ENCODE measurements around the gene CDHR1. TPM values are rescaled to one million over a fixed set of nuclear protein-coding genes. Genes with fewer than 3 reads are reported as not detected.

Gene CDHR1
- total and polyA plus RNA-seq, 3 donors from 2014 or later = 0.19 to 0.67 (median 0.39) TPM

- Histone ChIP-seq H3K27ac (no peak overlapping the region), H3K36me3 (ENCODE audit: low read depth, missing control alignments) (no peaks in the 10 kb centered on the region), H3K9me3 (no peaks in the 10 kb centered on the region), H3K4me1 (no peaks in the 10 kb centered on the region), H3K4me3 (no peak overlapping the region), H3K27me3 (no peaks in the 10 kb centered on the region)
- peak in 2 of 3 experiments; percentile 19 to 32 for TF ChIP-seq CTCF (IDR thresholded peaks at IDR 0.05)
- TF ChIP-seq POLR2A (IDR thresholded peaks at IDR 0.05) = no peak
- intact Hi-C loops (cut with DNase I; ENCODE audit: low total_unique reads) = loop anchor here (5.0 kb wide), 2 partner anchors 35 to 270 kb away; no protein-coding TSS in a partner anchor
- DNase-seq = peak; percentile 60
- 52 to 57% methylated on average over 7 of the region's 7 CpGs for WGBS, 2 donors
Observed at GRCh38 chr10:84267503-84268126, 73.3 kb downstream of the CDHR1 start.

GRCh38 chr10:84269162-84269561 is 74.8 kb downstream of the CDHR1 start:
- H3K9me3 ChIP-seq = no peaks in the 10 kb centered on the region
- no peak for DNase-seq
- no peaks in the 10 kb centered on the region for H3K27me3 ChIP-seq
- TF ChIP-seq CTCF (IDR thresholded peaks at IDR 0.05) (no peak), POLR2A (IDR thresholded peaks at IDR 0.05) (no peak)
- H3K27ac ChIP-seq = no peak overlapping the region
- 85 to 88% methylated on average over 1 of the region's 1 CpG for WGBS, 2 donors
- no peak overlapping the region for H3K4me3 ChIP-seq
- H3K4me1 ChIP-seq = no peaks in the 10 kb centered on the region
- intact Hi-C loops (cut with DNase I; ENCODE audit: low total_unique reads) = loop anchor here (5.0 kb wide), 2 partner anchors 37 to 268 kb away; no protein-coding TSS in a partner anchor
- no peaks in the 10 kb centered on the region for H3K36me3 ChIP-seq (ENCODE audit: low read depth, missing control alignments)

Other genes with a start within 250 kb of the CDHR1 start
- gene GHITM, start 55.0 kb upstream of the CDHR1 start, total RNA-seq = 100 to 1,000 TPM; 140 to 220 TPM
- gene GHITM, start 55.0 kb upstream of the CDHR1 start, polyA plus RNA-seq (ENCODE audit: insufficient read depth, low read depth, low replicate concordance) = 284 TPM
- not detected for gene GPR15LG, start 20.7 kb upstream of the CDHR1 start, total RNA-seq
- gene GPR15LG, start 20.7 kb upstream of the CDHR1 start, polyA plus RNA-seq (ENCODE audit: insufficient read depth, low read depth, low replicate concordance) = not detected
- under 1 TPM in 1 of 2 donors, not detected in 1; 0.12 TPM for gene LRIT2, start 31.0 kb downstream of the CDHR1 start, total RNA-seq
- 0.20 TPM for gene LRIT2, start 31.0 kb downstream of the CDHR1 start, polyA plus RNA-seq (ENCODE audit: insufficient read depth, low read depth, low replicate concordance)
- gene LRIT1, start 47.0 kb downstream of the CDHR1 start, total RNA-seq = 1 to 10 TPM; 4.0 to 6.6 TPM
- 12.8 TPM for gene LRIT1, start 47.0 kb downstream of the CDHR1 start, polyA plus RNA-seq (ENCODE audit: insufficient read depth, low read depth, low replicate concordance)
- 1 to 10 TPM; 3.7 to 5.9 TPM for gene RGR, start 50.5 kb downstream of the CDHR1 start, total RNA-seq
- 2.2 TPM for gene RGR, start 50.5 kb downstream of the CDHR1 start, polyA plus RNA-seq (ENCODE audit: insufficient read depth, low read depth, low replicate concordance)
- 100 to 1,000 TPM in 1 of 2 donors, 10 to 100 TPM in 1; 65.4 to 148 TPM for gene CCSER2, start 134.1 kb downstream of the CDHR1 start, total RNA-seq
- 146 TPM for gene CCSER2, start 134.1 kb downstream of the CDHR1 start, polyA plus RNA-seq (ENCODE audit: insufficient read depth, low read depth, low replicate concordance)